Activated CD4-positive, alpha-beta T cell treated with anti-CD3 and anti-CD28 coated beads, Interleukin-2, amount 10 ng/mL, durations not matched to agents 7 days and 5 days (primary cell): ENCODE results near the gene HEMK1. TPM values are rescaled to one million over a fixed set of nuclear protein-coding genes. Genes with fewer than 3 reads are reported as not detected.

Experiments used
- CTCF ChIA-PET: fragments of 350-600 bp; sonication (Branson Sonifier 250); formaldehyde crosslinking; loops from one replicate; lab custom pipeline; 2021; ENCODE audit warnings: antibody characterized with exemption; lab: Charles Lee
- POLR2A ChIA-PET: fragments of 350-600 bp; sonication (Branson Sonifier 250); formaldehyde crosslinking; loops from one replicate; lab custom pipeline; 2021; ENCODE audit warnings: antibody characterized with exemption; lab: Charles Lee
- DNase-seq: peaks from one replicate; pipeline ENCODE4 v3.0.0-alpha.2; 2020
- H3K27ac Mint-ChIP-seq: one replicate; pipeline ENCODE4 v1.8.0; 2021; ENCODE audit warnings: mild to moderate bottlenecking, moderate library complexity, mixed read lengths
- H3K27me3 Mint-ChIP-seq: one replicate; pipeline ENCODE4 v1.8.0; 2021; ENCODE audit warnings: mixed read lengths
- H3K36me3 Mint-ChIP-seq: one replicate; pipeline ENCODE4 v1.8.0; 2021; ENCODE audit warnings: low read depth, mixed read lengths
- H3K4me1 Mint-ChIP-seq: one replicate; pipeline ENCODE4 v1.8.0; 2021; ENCODE audit warnings: mixed read lengths
- H3K4me3 Mint-ChIP-seq: one replicate; pipeline ENCODE4 v1.8.0; 2021; ENCODE audit warnings: mild to moderate bottlenecking, moderate library complexity, mixed read lengths
- H3K9me3 Mint-ChIP-seq: one replicate; pipeline ENCODE4 v1.8.0; 2021; ENCODE audit warnings: mixed read lengths
- total RNA-seq, 2 experiments: library from RNA; stranded (reverse); gene quantifications; one replicate each; pipeline ENCODE4 v1.2.3, GENCODE V29; 2021

HEMK1 gene
- total RNA-seq, 2 experiments from 2014 or later: 42.3 to 49.0 TPM

DNA sequence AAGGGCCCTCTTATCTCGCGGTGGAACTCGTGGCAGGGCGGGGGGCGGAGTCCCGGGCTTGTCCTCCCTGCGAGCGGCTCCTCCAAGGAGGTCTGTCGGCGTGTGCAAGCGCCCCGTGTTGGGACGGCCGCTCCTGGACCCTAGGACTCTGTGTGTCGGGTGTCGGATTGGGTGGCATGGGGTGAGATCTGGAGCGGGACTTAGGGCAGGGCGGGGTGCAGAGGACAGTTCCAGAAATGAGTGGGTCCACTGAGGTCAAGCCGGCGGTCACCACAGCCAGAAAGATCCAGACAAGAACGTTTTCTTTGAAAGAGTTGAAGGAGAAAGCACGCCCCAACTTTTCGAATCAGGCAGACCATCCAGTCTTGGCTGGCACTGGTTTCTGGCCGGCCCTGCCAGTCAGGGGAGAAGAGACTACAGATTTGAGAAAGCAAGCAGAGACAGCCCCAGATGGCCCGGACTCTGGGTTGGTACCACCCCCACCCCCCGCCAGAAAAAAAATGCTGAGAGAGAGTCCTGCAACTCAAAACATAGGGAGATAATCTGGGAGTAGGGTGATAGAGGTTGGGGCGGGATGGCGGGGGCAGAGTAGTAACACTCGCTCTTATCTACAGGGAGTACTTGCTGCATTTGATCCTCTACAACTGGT is 43.0 kb downstream of the HEMK1 start:
- Mint-ChIP-seq H3K27ac (peak overlapping the region; percentile 98), H3K4me3 (peak overlapping the region; percentile 99), H3K4me1 (peaks cover 31% of the 10 kb centered on the region), H3K9me3 (no peaks in the 10 kb centered on the region), H3K27me3 (no peaks in the 10 kb centered on the region), H3K36me3 (peaks cover 63% of the 10 kb centered on the region)
- DNase-seq: no peak
- ChIA-PET POLR2A (interaction anchor here (0.7 to 8.2 kb wide), 11 partner anchors 8 to 1665 kb away, joined by 3 to 168 read pairs (median 5); partner anchors contain the start of genes C3orf18 and HEMK1), CTCF (interaction anchor here (0.7 to 12.7 kb wide), 14 partner anchors 9 to 1361 kb away, joined by 3 to 274 read pairs (median 5); partner anchors contain the start of genes ABHD14B, C3orf18 and HEMK1)

DNA sequence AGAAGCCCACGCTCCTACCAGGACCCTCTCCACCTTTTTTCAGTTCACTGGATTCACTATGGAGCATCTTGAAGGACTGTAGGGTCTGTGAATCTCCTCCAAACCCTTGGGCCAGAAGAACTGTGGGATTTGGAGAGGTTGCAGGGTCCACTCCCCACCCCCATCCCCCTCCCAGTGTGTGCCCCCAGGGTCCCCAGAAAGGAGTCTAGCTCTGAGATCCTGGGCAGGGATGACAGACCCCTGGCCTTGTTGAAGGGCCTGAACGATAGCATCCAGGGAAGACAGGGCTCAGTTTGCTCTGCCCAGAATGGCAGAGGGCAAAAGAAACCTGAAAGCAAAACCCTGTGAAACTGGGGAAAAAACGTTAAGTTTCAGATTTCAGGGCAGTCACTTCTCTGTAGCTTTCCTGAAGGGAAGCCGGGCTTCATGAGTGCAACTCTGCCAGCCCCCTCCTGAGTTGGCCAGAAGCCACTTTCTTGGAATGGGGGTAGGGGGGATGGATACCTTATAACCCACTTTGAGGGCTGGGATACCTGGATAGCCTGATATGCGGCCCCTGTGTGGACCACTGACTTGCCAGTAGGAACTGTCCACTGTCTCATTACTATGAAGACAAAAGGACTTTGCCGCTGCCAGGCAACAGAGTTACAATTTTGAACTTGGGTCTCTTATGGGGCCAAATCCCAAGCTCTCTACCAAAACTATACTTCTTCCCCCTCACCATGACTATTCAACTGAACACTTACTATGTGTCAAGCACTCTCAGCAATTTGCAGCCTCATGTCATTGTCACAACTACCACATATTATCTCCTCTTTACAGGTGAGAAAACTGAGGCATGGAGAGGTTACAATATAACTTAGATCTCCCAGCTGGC is 43.9 kb downstream of the HEMK1 start:
- H3K4me1 Mint-ChIP-seq: peaks cover 31% of the 10 kb centered on the region

DNA sequence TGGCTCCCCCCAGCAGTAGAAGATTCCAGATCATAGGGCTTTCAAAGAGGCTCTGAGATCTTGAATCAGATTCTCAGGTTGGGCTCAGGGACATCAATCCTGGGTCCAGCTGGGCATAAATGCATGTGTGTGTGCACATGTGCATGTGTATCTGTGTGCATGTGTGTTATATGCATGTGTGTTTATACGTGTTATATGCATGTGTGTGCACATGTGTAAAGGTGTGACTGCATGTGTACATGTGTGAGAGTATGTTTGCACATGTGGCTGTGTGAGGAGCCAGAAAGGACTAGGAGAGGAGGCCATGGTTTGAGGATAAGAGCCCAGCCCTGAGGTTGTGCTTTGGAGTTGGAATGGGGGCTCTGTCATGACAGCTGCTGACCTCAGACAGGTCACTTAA is 45.9 kb downstream of the HEMK1 start:
- peaks cover 56% of the 10 kb centered on the region for H3K36me3 Mint-ChIP-seq
- peak overlapping the region; percentile 87 for H3K27ac Mint-ChIP-seq
- H3K27me3 Mint-ChIP-seq: no peaks in the 10 kb centered on the region
- DNase-seq: no peak
- H3K4me3 Mint-ChIP-seq: peak overlapping the region; percentile 76
- ChIA-PET CTCF (interaction anchor here (0.6 to 10.9 kb wide), 28 partner anchors 10 to 1059 kb away, joined by 3 to 274 read pairs (median 8); partner anchors contain the start of genes C3orf18, HEMK1, MANF and RBM15B), POLR2A (no interaction called here)
- H3K4me1 Mint-ChIP-seq: peaks cover 49% of the 10 kb centered on the region
- H3K9me3 Mint-ChIP-seq: no peaks in the 10 kb centered on the region

More for the DNA sequence above, 43.9 kb downstream of the HEMK1 start:
- Mint-ChIP-seq H3K4me3 (peak overlapping the region; percentile 99), H3K27ac (peak overlapping the region; percentile 98), H3K27me3 (no peaks in the 10 kb centered on the region), H3K9me3 (no peaks in the 10 kb centered on the region), H3K36me3 (peaks cover 58% of the 10 kb centered on the region)
- ChIA-PET POLR2A (interaction anchor here (0.7 to 8.2 kb wide), 7 partner anchors 12 to 329 kb away, joined by 3 to 168 read pairs (median 5); partner anchors contain the start of gene HEMK1), CTCF (interaction anchor here (0.7 to 10.9 kb wide), 15 partner anchors 10 to 783 kb away, joined by 3 to 274 read pairs (median 6); partner anchors contain the start of genes C3orf18 and HEMK1)
- DNase-seq: no peak

DNA sequence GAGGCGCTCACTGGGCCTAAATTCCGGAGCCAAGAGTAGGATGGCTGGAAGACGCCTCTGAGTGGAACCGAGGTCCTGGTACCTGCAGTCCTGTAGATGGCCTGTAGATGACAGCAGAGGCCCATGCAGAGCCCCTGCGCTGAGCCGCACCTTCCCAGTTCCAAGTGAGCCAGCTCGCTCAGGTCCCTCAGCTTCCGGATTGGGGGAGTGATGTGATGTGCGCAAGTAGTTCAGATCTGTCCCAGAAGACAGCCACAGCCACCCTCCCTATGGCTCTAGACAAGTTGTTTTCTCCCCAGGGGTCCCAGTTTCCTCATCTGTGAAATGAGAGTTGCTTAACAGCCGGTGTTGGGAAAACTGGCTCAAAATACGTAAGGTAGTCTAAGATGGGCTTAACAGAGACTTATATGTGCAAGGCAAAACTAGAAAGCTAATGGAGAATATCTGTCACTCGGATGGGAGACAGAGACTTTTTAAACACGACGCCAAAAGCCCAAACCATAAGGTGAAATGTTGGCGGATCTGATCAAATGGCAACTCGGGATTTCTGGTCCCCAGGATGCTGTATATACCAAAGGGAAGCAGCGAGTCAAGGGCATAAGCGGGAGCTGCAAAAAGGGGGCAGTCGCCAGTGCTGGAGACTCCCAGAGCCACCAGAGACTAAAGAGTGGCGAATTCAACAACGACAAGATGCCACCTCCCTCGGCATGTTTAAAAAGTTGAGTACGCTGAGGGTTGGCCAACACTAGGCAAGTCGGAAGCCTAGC is 46.9 kb downstream of the HEMK1 start:
- no peaks in the 10 kb centered on the region for H3K27me3 Mint-ChIP-seq

DNA sequence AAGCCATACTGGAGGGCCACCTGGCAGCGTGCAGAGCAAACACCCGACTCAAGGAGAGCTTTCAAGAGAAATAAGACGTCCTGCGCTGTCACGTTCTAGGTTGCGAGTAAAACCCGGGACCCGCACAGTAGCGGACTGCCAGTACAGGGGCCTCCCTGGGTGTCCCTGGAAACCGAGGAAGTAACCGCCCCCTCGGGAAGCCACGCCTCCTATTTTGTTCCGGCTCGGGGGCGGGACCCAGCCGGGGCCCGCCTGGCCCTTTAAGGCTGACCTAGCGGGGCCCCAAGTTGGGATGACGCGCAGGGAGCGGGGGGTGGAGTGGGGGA is 47.4 kb downstream of the HEMK1 start:
- CTCF ChIA-PET: interaction anchor here (0.5 to 10.9 kb wide), 31 partner anchors 10 to 1026 kb away, joined by 3 to 274 read pairs (median 6); partner anchors contain the start of genes C3orf18, HEMK1, MANF and RBM15B
- DNase-seq: peak; percentile 95
- Mint-ChIP-seq H3K4me3 (peak overlapping the region; percentile 76), H3K27me3 (no peaks in the 10 kb centered on the region), H3K36me3 (peaks cover 52% of the 10 kb centered on the region), H3K27ac (peak overlapping the region; percentile 87), H3K4me1 (peaks cover 62% of the 10 kb centered on the region), H3K9me3 (no peaks in the 10 kb centered on the region)
- POLR2A ChIA-PET: interaction anchor here (0.6 to 2.0 kb wide), 6 partner anchors 9 to 48 kb away, joined by 3 to 6 read pairs (median 4); partner anchors contain the start of gene HEMK1

More for the DNA sequence above, 46.9 kb downstream of the HEMK1 start:
- H3K9me3 Mint-ChIP-seq: no peaks in the 10 kb centered on the region
- H3K4me1 Mint-ChIP-seq: peaks cover 59% of the 10 kb centered on the region
- H3K27ac Mint-ChIP-seq: peak overlapping the region; percentile 87
- POLR2A ChIA-PET: interaction anchor here (0.6 to 2.0 kb wide), 7 partner anchors 8 to 47 kb away, joined by 3 to 6 read pairs (median 4); partner anchors contain the start of gene HEMK1
- CTCF ChIA-PET: interaction anchor here (0.5 to 10.9 kb wide), 45 partner anchors 8 to 1058 kb away, joined by 3 to 274 read pairs (median 5); partner anchors contain the start of genes C3orf18, HEMK1, MANF and RBM15B
- peaks cover 56% of the 10 kb centered on the region for H3K36me3 Mint-ChIP-seq
- DNase-seq: peak; percentile 86
- H3K4me3 Mint-ChIP-seq: peak overlapping the region; percentile 76

DNA sequence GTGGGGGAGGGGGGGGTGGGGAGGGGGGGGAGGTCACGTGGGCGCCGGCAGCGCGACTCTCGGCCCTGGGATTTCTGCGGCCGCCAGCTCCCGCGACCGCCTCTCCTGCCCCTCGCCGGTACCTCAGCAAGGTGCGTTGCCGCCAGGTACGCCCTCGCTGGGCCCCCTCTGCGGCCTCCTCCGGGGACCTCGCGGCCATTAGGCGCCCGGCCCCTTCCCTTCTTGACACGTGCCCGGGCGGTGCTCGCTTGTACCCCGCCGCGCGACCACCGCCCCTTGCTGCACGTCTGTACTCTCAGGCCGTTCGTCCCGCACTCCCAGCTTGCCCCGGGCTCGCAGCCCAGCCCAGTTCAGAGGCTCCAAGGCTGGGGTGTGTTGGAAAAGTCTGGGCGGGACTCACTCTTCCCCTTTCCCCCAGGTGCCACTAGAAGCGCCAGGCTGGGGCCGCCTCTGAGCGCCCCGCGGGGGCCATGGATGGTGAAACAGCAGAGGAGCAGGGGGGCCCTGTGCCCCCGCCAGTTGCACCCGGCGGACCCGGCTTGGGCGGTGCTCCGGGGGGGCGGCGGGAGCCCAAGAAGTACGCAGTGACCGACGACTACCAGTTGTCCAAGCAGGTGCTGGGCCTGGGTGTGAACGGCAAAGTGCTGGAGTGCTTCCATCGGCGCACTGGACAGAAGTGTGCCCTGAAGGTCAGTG is 47.9 kb downstream of the HEMK1 start, which contains the start of gene MAPKAPK3:
Gene MAPKAPK3, plus strand, starts transcription at position 56 of the 696 bp plus-strand sequence. Its CDS starts 415 bp downstream, at position 471.
- Mint-ChIP-seq H3K4me3 (peak within 1 kb of the TSS; percentile 76), H3K4me1 (peaks cover 67% of the 10 kb centered on the region), H3K36me3 (peaks cover 49% of the 10 kb centered on the region), H3K27ac (peak within 1 kb of the TSS; percentile 92), H3K9me3 (no peaks in the 10 kb centered on the region), H3K27me3 (no peaks in the 10 kb centered on the region)
- ChIA-PET CTCF (interaction anchor here (0.8 to 10.9 kb wide), 21 partner anchors 9 to 776 kb away, joined by 3 to 274 read pairs (median 7); partner anchors contain the start of genes C3orf18, HEMK1, MANF and RBM15B), POLR2A (interaction anchor here (0.6 to 2.0 kb wide), 4 partner anchors 9 to 48 kb away, joined by 3 to 6 read pairs (median 4); partner anchors contain the start of gene HEMK1)
- DNase-seq: peak; percentile 31

DNA sequence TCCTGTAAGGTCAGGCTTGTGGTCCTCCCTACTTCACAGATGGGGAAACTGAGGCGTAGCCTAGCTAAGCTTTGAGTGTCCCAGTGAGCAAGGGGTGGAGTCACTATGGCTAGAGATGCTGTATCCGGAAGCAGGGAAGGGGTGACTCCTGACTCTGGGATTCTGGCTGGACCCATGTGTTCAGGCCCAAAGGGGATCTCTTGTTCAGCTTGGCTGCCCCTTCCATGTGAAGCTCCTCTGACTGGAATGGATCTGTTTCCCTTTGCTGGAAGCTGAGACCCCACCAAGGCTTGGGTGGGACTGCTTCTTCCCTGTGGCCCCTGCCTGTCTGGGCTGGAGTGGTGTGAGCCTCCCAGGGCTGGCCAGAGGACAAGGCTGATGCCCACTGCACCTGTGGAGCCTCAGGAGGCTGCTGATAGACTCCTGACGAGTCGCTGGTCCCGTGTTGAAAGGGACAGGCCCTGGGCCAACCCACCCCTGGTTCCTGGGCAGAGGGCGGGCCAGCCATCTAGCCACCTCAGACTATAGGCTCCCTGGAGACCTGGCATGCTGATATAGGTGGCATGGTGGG is 48.7 kb downstream of the HEMK1 start:
- H3K4me3 Mint-ChIP-seq: peak overlapping the region; percentile 76
- H3K9me3 Mint-ChIP-seq: no peaks in the 10 kb centered on the region
- peaks cover 75% of the 10 kb centered on the region for H3K4me1 Mint-ChIP-seq
- ChIA-PET CTCF (interaction anchor here (1.0 to 10.9 kb wide), 6 partner anchors 8 to 754 kb away, joined by 3 to 274 read pairs (median 20); partner anchors contain the start of genes C3orf18 and HEMK1), POLR2A (interaction anchor here (0.9 kb wide), 1 partner anchor 29 kb away, joined by 3 read pairs; no protein-coding TSS in a partner anchor)
- H3K27me3 Mint-ChIP-seq: no peaks in the 10 kb centered on the region
- peaks cover 49% of the 10 kb centered on the region for H3K36me3 Mint-ChIP-seq
- H3K27ac Mint-ChIP-seq: peak overlapping the region; percentile 92
- DNase-seq: no peak

DNA sequence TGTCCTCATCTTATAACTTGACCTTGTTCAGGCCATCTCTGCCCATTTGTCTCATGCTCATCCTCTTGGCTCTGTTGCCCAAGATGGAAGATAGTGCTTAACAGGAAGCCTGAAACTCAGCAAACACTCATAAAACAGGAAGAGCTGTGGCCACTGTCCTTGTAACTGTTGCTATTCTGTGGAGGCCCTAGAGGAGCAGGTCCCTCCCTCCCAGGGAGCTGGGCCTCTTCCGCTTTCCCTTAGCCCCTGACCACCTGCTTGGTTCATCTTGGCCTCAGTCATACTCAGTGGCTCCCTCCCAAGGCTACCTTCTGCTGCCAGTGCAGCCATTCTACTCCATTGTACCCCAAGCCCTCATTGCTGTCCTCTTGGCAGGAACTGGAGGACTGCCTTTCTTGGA is 51.1 kb downstream of the HEMK1 start:
- H3K4me3 Mint-ChIP-seq: peak overlapping the region; percentile 76
- ChIA-PET POLR2A (interaction anchor here (0.6 to 0.9 kb wide), 4 partner anchors 8 to 17 kb away, joined by 3 read pairs; partner anchors contain the start of gene CISH), CTCF (interaction anchor here (0.8 to 10.9 kb wide), 11 partner anchors 10 to 1062 kb away, joined by 3 to 274 read pairs (median 4); partner anchors contain the start of genes C3orf18 and HEMK1)
- H3K27me3 Mint-ChIP-seq: no peaks in the 10 kb centered on the region
- peak overlapping the region; percentile 92 for H3K27ac Mint-ChIP-seq
- H3K4me1 Mint-ChIP-seq: peaks cover 80% of the 10 kb centered on the region
- no peak for DNase-seq
- peaks cover 53% of the 10 kb centered on the region for H3K36me3 Mint-ChIP-seq
- no peaks in the 10 kb centered on the region for H3K9me3 Mint-ChIP-seq

DNA sequence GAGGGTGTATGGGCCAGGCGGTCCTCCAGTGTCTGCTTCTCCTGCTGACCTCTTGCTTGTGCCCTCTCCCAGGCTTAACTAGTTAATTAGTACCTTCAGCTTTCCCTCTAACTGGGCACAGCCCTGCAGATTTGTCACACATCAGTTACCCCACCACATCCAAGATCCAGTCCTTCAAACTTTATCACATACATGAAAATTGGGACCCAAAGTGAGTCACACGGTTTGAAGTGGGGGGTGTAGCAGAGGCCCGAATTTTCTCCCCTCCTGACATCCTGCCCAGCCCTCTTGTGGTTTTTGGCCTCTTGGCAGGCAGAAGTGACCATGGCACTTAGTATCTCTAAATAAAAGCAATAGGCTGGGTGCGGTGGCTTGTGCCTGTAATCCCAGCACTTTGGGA is 51.5 kb downstream of the HEMK1 start:
- H3K27me3 Mint-ChIP-seq: no peaks in the 10 kb centered on the region
- H3K36me3 Mint-ChIP-seq: peaks cover 52% of the 10 kb centered on the region
- peak overlapping the region; percentile 76 for H3K4me3 Mint-ChIP-seq
- peak overlapping the region; percentile 92 for H3K27ac Mint-ChIP-seq
- H3K4me1 Mint-ChIP-seq: peaks cover 79% of the 10 kb centered on the region
- POLR2A ChIA-PET: interaction anchor here (0.6 to 0.9 kb wide), 3 partner anchors 9 to 18 kb away, joined by 3 read pairs; partner anchors contain the start of gene CISH
- no peak for DNase-seq
- H3K9me3 Mint-ChIP-seq: no peaks in the 10 kb centered on the region
- CTCF ChIA-PET: interaction anchor here (0.8 to 10.9 kb wide), 8 partner anchors 9 to 56 kb away, joined by 3 to 274 read pairs (median 4); partner anchors contain the start of genes C3orf18 and HEMK1

DNA sequence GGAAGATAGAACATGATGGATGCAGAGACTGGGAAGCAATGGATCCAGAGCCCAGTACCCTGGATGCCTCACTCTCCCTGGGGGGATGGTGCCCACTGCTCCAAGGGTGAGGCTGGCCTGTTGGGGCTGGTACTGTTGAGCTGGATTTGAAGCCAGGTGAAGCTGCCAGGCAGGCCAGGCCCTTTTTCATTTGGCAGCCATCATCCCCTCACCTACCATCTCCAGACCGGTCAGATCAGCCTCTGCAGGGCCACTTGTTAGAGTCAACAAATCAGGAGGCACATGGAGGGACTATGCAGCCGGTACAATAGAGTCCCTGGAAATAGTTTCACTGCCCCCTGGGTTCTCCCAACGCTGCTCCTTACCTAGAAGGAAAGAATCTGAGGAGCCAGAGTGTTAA is 53.6 kb downstream of the HEMK1 start:
- POLR2A ChIA-PET: no interaction called here
- peaks cover 89% of the 10 kb centered on the region for H3K4me1 Mint-ChIP-seq
- no peak for DNase-seq
- no peak overlapping the region for H3K4me3 Mint-ChIP-seq
- no peaks in the 10 kb centered on the region for H3K27me3 Mint-ChIP-seq
- peaks cover 63% of the 10 kb centered on the region for H3K36me3 Mint-ChIP-seq
- no peaks in the 10 kb centered on the region for H3K9me3 Mint-ChIP-seq
- CTCF ChIA-PET: interaction anchor here (0.7 to 2.5 kb wide), 7 partner anchors 8 to 53 kb away, joined by 3 to 7 read pairs (median 4); partner anchors contain the start of gene HEMK1
- H3K27ac Mint-ChIP-seq: peak overlapping the region; percentile 88
